Forelimb muscle (tissue), 1 donor: ENCODE results near the gene SMC4. TPM values are rescaled to one million over a fixed set of nuclear protein-coding genes. Genes with fewer than 3 reads are reported as not detected.
"Not testable (repeated sequence)": the region's sequence is repeated elsewhere in the genome, so short reads cannot be mapped to it uniquely, and the experiment has no call there.

ENCODE experiments used
- DNase-seq: peaks from one replicate; pipeline ENCODE4 v3.0.0-alpha.2; 2013; ENCODE audit warnings: low read depth
- polyA plus RNA-seq: library from polyadenylated mRNA; unstranded; fragments of 120-200 nt; gene quantifications from one replicate; pipeline ENCODE4 v1.2.1, GENCODE V29; 2013; ENCODE audit not compliant: insufficient read length

Gene SMC4
- polyA plus RNA-seq = 54.3 TPM

GRCh38 chr3:160399125-160400029 lies at the start of gene SMC4, which contains the start of gene IFT80:
TSS of gene SMC4 (plus strand) at chr3:160399650. CDS start at chr3:160400827, 1,177 bp downstream.
TSS of gene IFT80 (minus strand) at chr3:160399225. CDS start at chr3:160384600, 14,625 bp downstream.
- peak; percentile 92 for DNase-seq

- no peak for DNase-seq
Observed at GRCh38 chr3:160355826-160356225, 43.6 kb upstream of the SMC4 start.

- not testable (repeated sequence) for DNase-seq
Observed at GRCh38 chr3:160362896-160363295, 36.6 kb upstream of the SMC4 start.

GRCh38 chr3:160365869-160366522 lies 33.5 kb upstream of the SMC4 start:
- no peak for DNase-seq

GRCh38 chr3:160368804-160369203 lies 30.6 kb upstream of the SMC4 start:
- DNase-seq = no peak

GRCh38 chr3:160369784-160370183 lies 29.7 kb upstream of the SMC4 start:
- DNase-seq = no peak

- no peak for DNase-seq
Observed at GRCh38 chr3:160370987-160371857, 28.2 kb upstream of the SMC4 start.

GRCh38 chr3:160372780-160373179 lies 26.7 kb upstream of the SMC4 start:
- no peak for DNase-seq

GRCh38 chr3:160373655-160374054 lies 25.8 kb upstream of the SMC4 start:
- no peak for DNase-seq

- no peak for DNase-seq
Observed at GRCh38 chr3:160374472-160374871, 25.0 kb upstream of the SMC4 start.

- no peak for DNase-seq
Observed at GRCh38 chr3:160374925-160375324, 24.5 kb upstream of the SMC4 start.

GRCh38 chr3:160376681-160377080 lies 22.8 kb upstream of the SMC4 start:
- no peak for DNase-seq

- no peak for DNase-seq
Observed at GRCh38 chr3:160378331-160379109, 20.9 kb upstream of the SMC4 start.

- no peak for DNase-seq
Observed at GRCh38 chr3:160379628-160380214, 19.7 kb upstream of the SMC4 start.

- DNase-seq = no peak
Observed at GRCh38 chr3:160381470-160381869, 18.0 kb upstream of the SMC4 start.

- no peak for DNase-seq
Observed at GRCh38 chr3:160384639-160385318, 14.7 kb upstream of the SMC4 start.

- DNase-seq = no peak
Observed at GRCh38 chr3:160390565-160391138, 8.8 kb upstream of the SMC4 start.

GRCh38 chr3:160392798-160393197 lies 6.7 kb upstream of the SMC4 start:
- DNase-seq = no peak

GRCh38 chr3:160393346-160394008 lies 6.0 kb upstream of the SMC4 start:
- no peak for DNase-seq
